GM21723 (cell line): ENCODE results near the gene PLEKHG7.
"Not testable (repeated sequence)": the region's sequence is repeated elsewhere in the genome, so short reads cannot be mapped to it uniquely, and the experiment has no call there.

ENCODE experiments used
- ATAC-seq: cut with Tn5 transposase; IDR thresholded peaks from one replicate; pipeline ENCODE4 v1.9.1; 2021; ENCODE audit warnings: mild to moderate bottlenecking, moderate library complexity; ENCODE audit not compliant: unreplicated experiment

Gene PLEKHG7

GRCh38 chr12:92745856-92746550 lies 43.2 kb downstream of the PLEKHG7 start:
- no peak for ATAC-seq

- no peak for ATAC-seq
These were observed 44.4 kb downstream of the PLEKHG7 start for GRCh38 chr12:92747151-92747550.

GRCh38 chr12:92749691-92750090 lies 46.9 kb downstream of the PLEKHG7 start:
- not testable (repeated sequence) for ATAC-seq

- ATAC-seq, result no peak
These were observed 51.4 kb downstream of the PLEKHG7 start for GRCh38 chr12:92753976-92754885.

GRCh38 chr12:92756898-92757596 lies 54.3 kb downstream of the PLEKHG7 start:
- ATAC-seq, result no peak

- ATAC-seq, result no peak
These were observed 54.9 kb downstream of the PLEKHG7 start for GRCh38 chr12:92757597-92758121.

GRCh38 chr12:92759634-92760268 lies 57.0 kb downstream of the PLEKHG7 start:
- no peak for ATAC-seq

- ATAC-seq, result no peak
These were observed 60.0 kb downstream of the PLEKHG7 start for GRCh38 chr12:92762773-92763172.

- ATAC-seq, result no peak
These were observed 62.0 kb downstream of the PLEKHG7 start for GRCh38 chr12:92764831-92765230.

GRCh38 chr12:92765871-92766270 lies 63.1 kb downstream of the PLEKHG7 start:
- ATAC-seq, result no peak

GRCh38 chr12:92769124-92769901 lies 66.5 kb downstream of the PLEKHG7 start:
- ATAC-seq, result peak; percentile 85

GRCh38 chr12:92771001-92771400 lies 68.2 kb downstream of the PLEKHG7 start:
- ATAC-seq, result no peak

- no peak for ATAC-seq
These were observed 72.6 kb downstream of the PLEKHG7 start for GRCh38 chr12:92775416-92775815.

- no peak for ATAC-seq
These were observed 75.7 kb downstream of the PLEKHG7 start for GRCh38 chr12:92778525-92778924.

- no peak for ATAC-seq
These were observed 77.1 kb downstream of the PLEKHG7 start for GRCh38 chr12:92779902-92780301.

GRCh38 chr12:92784356-92784755 lies 81.6 kb downstream of the PLEKHG7 start:
- no peak for ATAC-seq

- ATAC-seq, result peak; percentile 98
These were observed 82.2 kb downstream of the PLEKHG7 start for GRCh38 chr12:92784797-92785562.

GRCh38 chr12:92785563-92785950 lies 82.8 kb downstream of the PLEKHG7 start:
- ATAC-seq, result no peak

- ATAC-seq, result no peak
These were observed 83.3 kb downstream of the PLEKHG7 start for GRCh38 chr12:92786045-92786444.
